Keratinocyte (primary cell): ENCODE data around the gene PRDX6. TPM values are rescaled to one million over a fixed set of nuclear protein-coding genes. Genes with fewer than 3 reads are reported as not detected.

ENCODE experiments used
- DNase-seq: peaks from one replicate; pipeline ENCODE4 v3.0.0-alpha.2; 2011; ENCODE audit warnings: low read depth, missing footprints, low spot score
- FAIRE-seq: peaks from 2 replicates; lab custom pipeline; 2011; peaks lifted over from hg19 to GRCh38; lab: Jason Lieb, UNC
- H2AFZ ChIP-seq: 2 replicates; pipeline ENCODE4 v1.6.0; 2012; ENCODE audit warnings: low read length, control low read depth, inconsistent platforms; ENCODE audit not compliant: control insufficient read depth
- H3K27ac ChIP-seq: 2 replicates; pipeline ENCODE4 v1.5.1; 2011; ENCODE audit warnings: low read length; ENCODE audit not compliant: control insufficient read depth, insufficient read depth
- H3K27me3 ChIP-seq: 3 replicates; pipeline ENCODE4 v1.6.0; 2011; ENCODE audit warnings: low read length; ENCODE audit not compliant: control insufficient read depth, insufficient read depth; ENCODE audit errors: extremely low read depth
- H3K36me3 ChIP-seq, 2 experiments: 2 replicates in 1 of 2; 3 replicates in 1 of 2; pipeline ENCODE4 v1.5.1; 2011; ENCODE audit warnings: low read length in 2 of 2, mild to moderate bottlenecking in 1 of 2; ENCODE audit not compliant: control insufficient read depth in 2 of 2, insufficient read depth in 2 of 2; ENCODE audit errors: extremely low read depth in 1 of 2
- H3K4me1 ChIP-seq: 3 replicates; pipeline ENCODE4 v1.5.1; 2011; ENCODE audit warnings: low read length; ENCODE audit not compliant: control insufficient read depth, insufficient read depth; ENCODE audit errors: extremely low read depth
- H3K4me2 ChIP-seq: 3 replicates; pipeline ENCODE4 v1.6.0; 2011; ENCODE audit warnings: low read depth, low read length; ENCODE audit not compliant: control insufficient read depth, insufficient read depth; ENCODE audit errors: extremely low read depth
- H3K4me3 ChIP-seq, 3 experiments: fragments of 200-600 bp in 1 of 3; sonication (generic) in 1 of 3; 2 replicates in 2 of 3; 3 replicates in 1 of 3; pipeline ENCODE4 v1.5.1; 2011 to 2016; ENCODE audit warnings: low read length in 3 of 3, mild to moderate bottlenecking in 3 of 3, control low read depth in 2 of 3, inconsistent platforms in 1 of 3, low read depth in 1 of 3, mixed read lengths in 1 of 3, mixed run types in 1 of 3, moderate library complexity in 1 of 3; ENCODE audit not compliant: control insufficient read depth in 2 of 3, insufficient read depth in 2 of 3; ENCODE audit errors: extremely low read depth in 1 of 3
- H3K79me2 ChIP-seq: 2 replicates; pipeline ENCODE4 v1.6.0; 2012; ENCODE audit warnings: low read length; ENCODE audit not compliant: control insufficient read depth, insufficient read depth
- H3K9ac ChIP-seq: 3 replicates; pipeline ENCODE4 v1.6.0; 2011; ENCODE audit warnings: low read length; ENCODE audit not compliant: control insufficient read depth, insufficient read depth; ENCODE audit errors: extremely low read depth
- H3K9me1 ChIP-seq: 3 replicates; pipeline ENCODE4 v1.6.0; 2011; ENCODE audit warnings: low read length; ENCODE audit not compliant: control insufficient read depth, insufficient read depth; ENCODE audit errors: extremely low read depth
- H3K9me3 ChIP-seq: 2 replicates; pipeline ENCODE4 v1.5.1; 2012; ENCODE audit warnings: low read depth, low read length; ENCODE audit not compliant: control insufficient read depth
- H4K20me1 ChIP-seq: 3 replicates; pipeline ENCODE4 v1.6.0; 2011; ENCODE audit warnings: low read length; ENCODE audit not compliant: control insufficient read depth, insufficient read depth; ENCODE audit errors: extremely low read depth
- EZH2 ChIP-seq: IDR thresholded peaks from one replicate; pipeline ENCODE4 v1.6.1; 2012; ENCODE audit warnings: inconsistent platforms, mild to moderate bottlenecking, low read length, moderate library complexity
- dilution Hi-C: fragments of 300-500 bp; cut with MboI; formaldehyde crosslinking; loops from one replicate; pipeline ENCODE4 v1.7.0; 2020; ENCODE audit warnings: low sequenced_read_pairs; ENCODE audit not compliant: extremely low pct_ligation_motif_present
- polyA plus RNA-seq, 5 experiments: library from polyadenylated mRNA; depleted of rRNA in 3 of 5; stranded (reverse) in 3 of 5; stranded (forward) in 1 of 5; unstranded in 1 of 5; fragments of >200 nt; gene quantifications; 1 replicate in 1 of 5; 2 replicates in 3 of 5; 3 replicates in 1 of 5; pipeline versions ENCODE4 v1.2.1 to v1.2.3, GENCODE V29; 2011 to 2012; ENCODE audit warnings: missing spikeins in 2 of 5, low read depth in 1 of 5, low replicate concordance in 1 of 5
- TF ChIP-seq, protein P1 (sequence below), 3 experiments: IDR thresholded peaks in 1 of 3; conservative IDR thresholded peaks in 1 of 3; optimal IDR thresholded peaks in 1 of 3; 2 replicates in 2 of 3; 3 replicates in 1 of 3; pipeline versions ENCODE3 to v1.5.1; 2011; ENCODE audit warnings: low read length in 3 of 3, mild to moderate bottlenecking in 3 of 3, moderate library complexity in 2 of 3, control low read depth in 1 of 3, inconsistent platforms in 1 of 3; ENCODE audit not compliant: insufficient read depth in 2 of 3; ENCODE audit errors: extremely low read depth in 1 of 3

PRDX6 gene
- polyA plus RNA-seq, 1 donor (not counting 4 experiments of a cell fraction or from before 2014, with no cell fraction given) = 248 TPM

DNA sequence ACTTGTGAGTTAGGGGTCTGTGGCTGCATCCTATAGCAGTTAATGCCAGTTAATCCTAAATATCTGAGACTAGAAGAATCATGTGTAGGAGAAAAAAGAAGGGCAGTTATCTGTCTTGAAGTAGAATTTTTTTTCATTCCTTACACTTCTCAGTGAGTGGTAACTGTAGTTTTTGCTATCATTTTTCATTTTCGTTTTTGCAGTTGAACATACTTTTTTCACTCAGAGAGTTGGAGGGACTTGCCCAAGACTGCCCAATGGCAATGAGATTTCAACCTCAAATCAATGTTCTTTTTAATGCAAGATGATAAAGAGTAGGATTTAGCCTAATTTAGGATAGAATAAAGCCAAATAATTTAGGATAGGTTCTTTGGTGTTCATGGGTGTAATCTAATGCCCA lies 5.5 kb downstream of the PRDX6 start:
- Histone ChIP-seq H2AFZ (no peak overlapping the region), H3K27me3 (no peaks in the 10 kb centered on the region), H3K9ac (no peak overlapping the region), H3K4me3 (no peak overlapping the region), H3K4me2 (no peak overlapping the region), H3K9me1 (no peaks in the 10 kb centered on the region), H3K36me3 (peaks cover 32 to 41% of the 10 kb centered on the region in 2 experiments), H3K79me2 (peaks cover 29% of the 10 kb centered on the region), H3K9me3 (no peaks in the 10 kb centered on the region), H3K27ac (no peak overlapping the region), H4K20me1 (no peaks in the 10 kb centered on the region), H3K4me1 (peaks cover 16% of the 10 kb centered on the region)
- TF ChIP-seq, protein P1, sequence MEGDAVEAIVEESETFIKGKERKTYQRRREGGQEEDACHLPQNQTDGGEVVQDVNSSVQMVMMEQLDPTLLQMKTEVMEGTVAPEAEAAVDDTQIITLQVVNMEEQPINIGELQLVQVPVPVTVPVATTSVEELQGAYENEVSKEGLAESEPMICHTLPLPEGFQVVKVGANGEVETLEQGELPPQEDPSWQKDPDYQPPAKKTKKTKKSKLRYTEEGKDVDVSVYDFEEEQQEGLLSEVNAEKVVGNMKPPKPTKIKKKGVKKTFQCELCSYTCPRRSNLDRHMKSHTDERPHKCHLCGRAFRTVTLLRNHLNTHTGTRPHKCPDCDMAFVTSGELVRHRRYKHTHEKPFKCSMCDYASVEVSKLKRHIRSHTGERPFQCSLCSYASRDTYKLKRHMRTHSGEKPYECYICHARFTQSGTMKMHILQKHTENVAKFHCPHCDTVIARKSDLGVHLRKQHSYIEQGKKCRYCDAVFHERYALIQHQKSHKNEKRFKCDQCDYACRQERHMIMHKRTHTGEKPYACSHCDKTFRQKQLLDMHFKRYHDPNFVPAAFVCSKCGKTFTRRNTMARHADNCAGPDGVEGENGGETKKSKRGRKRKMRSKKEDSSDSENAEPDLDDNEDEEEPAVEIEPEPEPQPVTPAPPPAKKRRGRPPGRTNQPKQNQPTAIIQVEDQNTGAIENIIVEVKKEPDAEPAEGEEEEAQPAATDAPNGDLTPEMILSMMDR (optimal IDR thresholded peaks at IDR 0.05 in 1 of 3, IDR thresholded peaks at IDR 0.05 in 1 of 3, conservative IDR thresholded peaks at IDR 0.05 in 1 of 3; ENCODE audit: extremely low read depth in 1 of 3, insufficient read depth in 2 of 3, low read length in 3 of 3) = no peak
- no peak for TF ChIP-seq EZH2
- DNase-seq (no peak), FAIRE-seq (no peak)
- dilution Hi-C loops = no loop called here

DNA sequence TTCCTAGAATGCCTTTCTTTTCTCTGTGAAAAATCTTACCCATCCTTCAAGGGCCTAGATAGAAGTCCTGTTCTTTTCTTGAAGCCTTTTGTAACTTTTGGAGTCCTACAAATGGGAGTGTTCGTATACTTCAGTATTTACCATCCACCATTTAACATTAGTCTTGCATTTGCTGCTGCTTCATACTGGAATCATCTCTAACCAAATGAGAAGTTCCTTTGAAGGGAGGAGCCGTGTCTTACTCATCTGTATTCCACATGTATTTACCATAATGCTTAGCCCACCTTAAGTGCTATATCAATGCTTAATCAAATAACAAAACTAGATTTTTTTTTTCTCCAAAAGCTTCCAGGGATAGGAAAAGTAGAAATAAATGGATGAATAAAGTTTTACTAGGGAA lies 7.1 kb downstream of the PRDX6 start:
- Histone ChIP-seq H3K36me3 (peaks cover 36 to 45% of the 10 kb centered on the region in 2 experiments), H3K4me2 (no peak overlapping the region), H3K4me3 (no peak overlapping the region), H3K4me1 (peaks cover 6% of the 10 kb centered on the region), H2AFZ (no peak overlapping the region), H4K20me1 (no peaks in the 10 kb centered on the region), H3K9me3 (no peaks in the 10 kb centered on the region), H3K27me3 (no peaks in the 10 kb centered on the region), H3K9ac (no peak overlapping the region), H3K79me2 (peaks cover 13% of the 10 kb centered on the region), H3K9me1 (no peaks in the 10 kb centered on the region), H3K27ac (no peak overlapping the region)
- TF ChIP-seq EZH2 = no peak
- TF ChIP-seq, protein P1 (optimal IDR thresholded peaks at IDR 0.05 in 1 of 3, IDR thresholded peaks at IDR 0.05 in 1 of 3, conservative IDR thresholded peaks at IDR 0.05 in 1 of 3; ENCODE audit: extremely low read depth in 1 of 3, insufficient read depth in 2 of 3, low read length in 3 of 3) = no peak
- FAIRE-seq (no peak), DNase-seq (no peak)
- dilution Hi-C loops = no loop called here
